ENCODE results near the gene ZNHIT1. TPM values are rescaled to one million over a fixed set of nuclear protein-coding genes. Genes with fewer than 3 reads are reported as not detected.

Gene ZNHIT1
- polyA plus RNA-seq (2012; ENCODE audit: low read depth, missing spikeins): 55.0 TPM

- FAIRE-seq (peak; percentile 99), DNase-seq (ENCODE audit: insufficient read length, low spot score) (peak; percentile 97)
- peak; percentile 39; the same call in 1 of the 2 replicates for TF ChIP-seq POLR2A (IDR thresholded peaks at IDR 0.05; ENCODE audit: low read depth, low read length)
- TF ChIP-seq SPI1 (IDR thresholded peaks at IDR 0.05; ENCODE audit: low read depth, low read length): peak; percentile 52
- TF ChIP-seq POU2F2 (IDR thresholded peaks at IDR 0.05; ENCODE audit: low read depth, low read length): no peak
- TF ChIP-seq TAF1 (IDR thresholded peaks at IDR 0.05; ENCODE audit: low read depth, low read length): no peak
- no peak for TF ChIP-seq POLR2AphosphoS5 (IDR thresholded peaks at IDR 0.05; ENCODE audit: low read depth, low read length)
These were observed at the start of gene ZNHIT1, which contains the start of gene PLOD3 for GRCh38 chr7:101217388-101218235. Gene ZNHIT1 (plus strand): TSS chr7:101218165. CDS start chr7:101218196, 31 bp downstream. Gene PLOD3 (minus strand): TSS chr7:101217581. CDS start chr7:101217274, 307 bp downstream.

- FAIRE-seq: no peak
- DNase-seq (ENCODE audit: insufficient read length, low spot score): no peak
- TF ChIP-seq TAF1 (IDR thresholded peaks at IDR 0.05; ENCODE audit: low read depth, low read length) (no peak), PAX5 (IDR thresholded peaks at IDR 0.05; ENCODE audit: insufficient read depth, low read length, severe bottlenecking) (no peak), POU2F2 (IDR thresholded peaks at IDR 0.05; ENCODE audit: low read depth, low read length) (no peak), POLR2AphosphoS5 (IDR thresholded peaks at IDR 0.05; ENCODE audit: low read depth, low read length) (no peak), SPI1 (IDR thresholded peaks at IDR 0.05; ENCODE audit: low read depth, low read length) (no peak), POLR2A (IDR thresholded peaks at IDR 0.05; ENCODE audit: low read depth, low read length) (no peak)
These were observed 49.4 kb upstream of the ZNHIT1 start for GRCh38 chr7:101168412-101169049.

DNA sequence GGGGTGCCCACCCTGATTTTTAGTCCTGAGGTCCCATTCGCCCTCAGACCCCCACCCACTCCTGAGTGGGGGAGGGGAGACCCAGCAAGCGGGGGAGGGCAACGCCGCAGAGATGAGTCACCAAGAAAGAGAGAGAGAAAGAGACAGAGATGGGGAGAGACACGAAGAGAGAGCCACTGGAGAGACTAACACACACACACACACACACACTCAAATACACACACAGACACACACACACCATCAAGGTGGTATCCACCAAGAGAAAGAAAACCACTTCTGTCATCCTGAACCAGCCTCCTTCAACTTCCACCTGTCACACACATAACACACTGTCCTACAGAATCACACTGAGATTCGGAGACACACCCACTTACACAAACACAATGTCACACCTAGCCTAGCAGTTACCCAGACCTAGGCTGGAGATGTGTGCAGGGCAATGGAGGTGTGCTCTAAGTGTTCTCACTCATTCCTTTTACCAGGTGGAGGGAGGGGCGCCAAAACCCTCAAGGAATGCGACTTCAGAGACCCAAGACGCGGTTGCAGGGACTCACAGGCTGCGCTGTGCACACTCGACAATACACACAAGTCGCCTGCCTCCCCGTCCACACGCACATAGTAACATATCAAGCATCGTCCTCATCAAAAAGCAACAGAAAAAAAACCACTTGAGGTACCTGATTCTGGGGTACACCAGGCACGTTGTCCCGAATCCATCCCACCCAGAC, 48.7 kb upstream of the ZNHIT1 start:
- TF ChIP-seq SPI1 (IDR thresholded peaks at IDR 0.05; ENCODE audit: low read depth, low read length) (no peak), POLR2AphosphoS5 (IDR thresholded peaks at IDR 0.05; ENCODE audit: low read depth, low read length) (no peak), TAF1 (IDR thresholded peaks at IDR 0.05; ENCODE audit: low read depth, low read length) (no peak), POU2F2 (IDR thresholded peaks at IDR 0.05; ENCODE audit: low read depth, low read length) (no peak), PAX5 (IDR thresholded peaks at IDR 0.05; ENCODE audit: insufficient read depth, low read length, severe bottlenecking) (no peak), POLR2A (IDR thresholded peaks at IDR 0.05; ENCODE audit: low read depth, low read length) (no peak)
- DNase-seq (ENCODE audit: insufficient read length, low spot score) (no peak), FAIRE-seq (peak; percentile 59)

- peak; percentile 85 for FAIRE-seq
- TF ChIP-seq TAF1 (IDR thresholded peaks at IDR 0.05; ENCODE audit: low read depth, low read length) (no peak), POU2F2 (IDR thresholded peaks at IDR 0.05; ENCODE audit: low read depth, low read length) (peak; percentile 51; the same call in 1 of the 2 replicates)
- DNase-seq (ENCODE audit: insufficient read length, low spot score): peak; percentile 72
These were observed 48.0 kb upstream of the ZNHIT1 start for GRCh38 chr7:101169838-101170551.

DNA sequence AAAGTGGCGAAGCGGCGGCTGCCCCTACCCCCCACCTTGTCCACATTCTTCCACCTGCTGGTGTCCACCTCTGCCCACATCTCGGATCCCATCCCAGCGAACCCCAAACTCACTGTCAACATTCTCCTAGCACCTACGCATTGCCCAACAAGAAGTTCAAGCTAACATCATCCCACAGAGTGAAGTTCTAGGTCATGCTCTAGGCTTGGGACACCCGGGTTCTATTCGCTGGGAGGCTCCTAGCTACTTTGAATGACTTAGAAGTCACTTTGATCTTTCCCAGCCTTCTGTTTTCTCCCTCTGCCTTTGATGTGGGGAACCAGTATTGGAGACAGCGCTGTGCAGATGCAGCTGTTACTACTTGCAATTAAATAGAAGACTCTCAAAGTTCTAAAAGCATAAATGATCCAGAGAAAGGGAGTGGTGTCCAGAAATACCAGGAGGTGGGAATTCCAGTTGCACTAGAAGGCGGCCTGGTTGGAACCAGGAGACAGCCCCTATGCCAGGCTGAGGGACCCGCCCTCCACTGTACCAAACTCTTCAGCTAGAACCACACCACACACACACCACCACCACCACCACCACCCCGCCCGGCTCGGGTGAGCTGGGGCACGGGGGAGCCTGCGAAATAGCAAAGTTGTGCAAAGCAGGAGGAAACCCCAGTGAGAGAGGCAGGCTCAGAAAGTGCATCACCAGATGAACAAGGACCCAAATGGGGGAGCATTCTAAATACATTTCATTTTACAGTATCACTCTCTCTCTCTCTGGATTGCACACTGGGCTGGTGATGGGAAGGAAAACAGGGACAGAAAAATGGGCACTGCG, 47.1 kb upstream of the ZNHIT1 start:
- no peak for FAIRE-seq
- DNase-seq (ENCODE audit: insufficient read length, low spot score): no peak

DNA sequence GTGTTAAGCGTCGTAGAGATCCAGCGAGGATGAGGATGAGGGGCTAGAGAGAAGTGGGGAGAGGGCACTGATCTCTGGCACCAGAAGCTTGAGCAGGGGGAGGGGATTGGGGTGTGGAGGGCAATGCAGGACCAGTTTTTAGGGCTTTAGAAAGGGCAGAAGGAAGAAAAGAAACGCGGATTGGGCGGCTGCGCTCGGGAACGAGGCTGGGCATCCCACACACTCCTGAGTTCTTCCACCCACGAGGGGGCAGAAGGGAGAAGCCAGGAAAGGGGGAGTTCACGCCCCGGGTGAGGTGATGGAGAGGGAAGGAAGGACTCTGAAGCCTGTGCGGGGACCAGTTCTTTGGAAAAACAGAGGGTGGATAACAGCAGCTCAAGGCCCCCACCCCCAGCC, 46.5 kb upstream of the ZNHIT1 start:
- TF ChIP-seq POLR2AphosphoS5 (IDR thresholded peaks at IDR 0.05; ENCODE audit: low read depth, low read length) (no peak), TAF1 (IDR thresholded peaks at IDR 0.05; ENCODE audit: low read depth, low read length) (no peak), POLR2A (IDR thresholded peaks at IDR 0.05; ENCODE audit: low read depth, low read length) (no peak), PAX5 (IDR thresholded peaks at IDR 0.05; ENCODE audit: insufficient read depth, low read length, severe bottlenecking) (no peak), SPI1 (IDR thresholded peaks at IDR 0.05; ENCODE audit: low read depth, low read length) (no peak), POU2F2 (IDR thresholded peaks at IDR 0.05; ENCODE audit: low read depth, low read length) (no peak)
- FAIRE-seq (no peak), DNase-seq (ENCODE audit: insufficient read length, low spot score) (no peak)

More for the DNA sequence above, 47.1 kb upstream of the ZNHIT1 start:
- TF ChIP-seq PAX5 (IDR thresholded peaks at IDR 0.05; ENCODE audit: insufficient read depth, low read length, severe bottlenecking): no peak
- TF ChIP-seq POU2F2 (IDR thresholded peaks at IDR 0.05; ENCODE audit: low read depth, low read length): no peak
- TF ChIP-seq POLR2AphosphoS5 (IDR thresholded peaks at IDR 0.05; ENCODE audit: low read depth, low read length): no peak
- no peak for TF ChIP-seq SPI1 (IDR thresholded peaks at IDR 0.05; ENCODE audit: low read depth, low read length)
- TF ChIP-seq TAF1 (IDR thresholded peaks at IDR 0.05; ENCODE audit: low read depth, low read length): no peak
- no peak for TF ChIP-seq POLR2A (IDR thresholded peaks at IDR 0.05; ENCODE audit: low read depth, low read length)

DNA sequence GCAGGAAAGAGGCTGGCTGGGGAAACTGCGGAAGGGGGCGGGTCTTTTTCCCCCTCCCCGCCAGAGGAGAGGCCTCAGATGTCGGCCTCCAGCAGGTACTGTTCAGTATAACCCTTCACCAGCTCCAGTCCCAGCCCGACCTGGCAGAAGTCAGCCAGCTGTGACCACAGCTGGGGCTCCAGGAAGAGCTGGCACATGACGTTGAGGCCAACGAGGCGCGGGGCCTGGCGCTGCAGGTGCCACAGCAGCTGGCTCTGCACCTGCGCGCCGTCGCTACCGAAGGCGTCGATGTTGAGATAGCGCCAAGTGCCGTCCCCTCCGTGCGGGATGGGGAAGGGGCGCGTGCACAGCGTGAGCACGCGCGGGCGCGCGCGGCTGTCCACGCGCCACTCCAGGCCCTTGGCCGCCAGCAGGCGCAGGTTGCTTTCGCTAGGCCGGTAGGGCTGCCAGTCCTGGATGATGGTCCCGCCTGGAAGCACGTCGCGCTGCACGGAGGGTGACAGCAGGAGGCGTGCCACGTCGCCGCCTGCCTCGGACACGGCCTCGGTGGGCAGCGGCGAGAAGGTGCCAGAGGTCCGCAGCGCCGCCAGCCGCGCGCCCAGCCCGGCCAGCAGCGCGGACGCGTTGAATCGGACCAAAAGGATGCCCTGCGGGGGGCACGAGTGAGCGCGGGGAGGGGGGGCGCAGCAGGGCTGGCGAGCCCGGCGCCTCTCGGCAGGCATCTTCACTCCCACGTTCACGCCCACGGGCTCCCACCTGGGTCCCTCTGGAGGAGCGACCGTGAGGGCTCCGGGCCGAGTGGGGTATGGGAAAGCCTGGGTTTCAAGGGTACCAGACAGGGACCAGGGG, 45.7 kb upstream of the ZNHIT1 start:
- TF ChIP-seq TAF1 (IDR thresholded peaks at IDR 0.05; ENCODE audit: low read depth, low read length) (no peak), SPI1 (IDR thresholded peaks at IDR 0.05; ENCODE audit: low read depth, low read length) (no peak), POU2F2 (IDR thresholded peaks at IDR 0.05; ENCODE audit: low read depth, low read length) (no peak), PAX5 (IDR thresholded peaks at IDR 0.05; ENCODE audit: insufficient read depth, low read length, severe bottlenecking) (no peak), POLR2AphosphoS5 (IDR thresholded peaks at IDR 0.05; ENCODE audit: low read depth, low read length) (no peak), POLR2A (IDR thresholded peaks at IDR 0.05; ENCODE audit: low read depth, low read length) (no peak)
- DNase-seq (ENCODE audit: insufficient read length, low spot score) (no peak), FAIRE-seq (peak; percentile 55)

Data from GM12891 (cell line).